ENCODE measurements around the gene DCC. TPM values are rescaled to one million over a fixed set of nuclear protein-coding genes. Genes with fewer than 3 reads are reported as not detected.
"Not testable (repeated sequence)": the region's sequence is repeated elsewhere in the genome, so short reads cannot be mapped to it uniquely, and the experiment has no call there.

DCC gene
- total RNA-seq, 1 donor from 2014 or later, result 1.0 TPM

DNA sequence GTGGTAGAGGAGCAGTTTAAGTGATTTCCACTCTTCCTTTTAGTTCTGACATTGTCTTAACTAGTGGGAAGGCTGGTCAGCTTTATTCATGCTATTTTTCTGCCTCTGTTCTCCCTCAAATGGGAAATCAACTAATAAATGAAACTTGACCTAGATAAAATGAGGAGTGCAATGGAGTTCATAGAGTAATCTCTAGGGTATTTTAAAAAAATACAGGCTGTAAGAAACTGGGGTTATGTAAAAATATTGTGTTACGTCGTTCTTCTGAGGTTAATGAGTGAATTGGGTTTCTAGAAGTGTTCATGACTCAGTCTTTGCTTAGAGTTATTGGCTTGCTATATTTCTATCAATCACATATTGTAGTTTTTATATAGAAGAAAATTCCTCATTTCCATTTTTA, 1150.0 kb downstream of the DCC start:
- Mint-ChIP-seq H3K4me1 (peaks cover 19% of the 10 kb centered on the region), H3K9me3 (peaks cover 14% of the 10 kb centered on the region), H3K27ac (no peak overlapping the region), H3K4me3 (no peak overlapping the region), H3K36me3 (no peaks in the 10 kb centered on the region), H3K27me3 (ENCODE audit: low read depth) (peaks cover 2% of the 10 kb centered on the region)
- no peak for DNase-seq (ENCODE audit: low spot score in 2 of 2, unreplicated experiment in 2 of 2)
- TF ChIP-seq, protein P1, sequence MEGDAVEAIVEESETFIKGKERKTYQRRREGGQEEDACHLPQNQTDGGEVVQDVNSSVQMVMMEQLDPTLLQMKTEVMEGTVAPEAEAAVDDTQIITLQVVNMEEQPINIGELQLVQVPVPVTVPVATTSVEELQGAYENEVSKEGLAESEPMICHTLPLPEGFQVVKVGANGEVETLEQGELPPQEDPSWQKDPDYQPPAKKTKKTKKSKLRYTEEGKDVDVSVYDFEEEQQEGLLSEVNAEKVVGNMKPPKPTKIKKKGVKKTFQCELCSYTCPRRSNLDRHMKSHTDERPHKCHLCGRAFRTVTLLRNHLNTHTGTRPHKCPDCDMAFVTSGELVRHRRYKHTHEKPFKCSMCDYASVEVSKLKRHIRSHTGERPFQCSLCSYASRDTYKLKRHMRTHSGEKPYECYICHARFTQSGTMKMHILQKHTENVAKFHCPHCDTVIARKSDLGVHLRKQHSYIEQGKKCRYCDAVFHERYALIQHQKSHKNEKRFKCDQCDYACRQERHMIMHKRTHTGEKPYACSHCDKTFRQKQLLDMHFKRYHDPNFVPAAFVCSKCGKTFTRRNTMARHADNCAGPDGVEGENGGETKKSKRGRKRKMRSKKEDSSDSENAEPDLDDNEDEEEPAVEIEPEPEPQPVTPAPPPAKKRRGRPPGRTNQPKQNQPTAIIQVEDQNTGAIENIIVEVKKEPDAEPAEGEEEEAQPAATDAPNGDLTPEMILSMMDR (IDR thresholded peaks at IDR 0.05; ENCODE audit: unreplicated experiment), result no peak

DNA sequence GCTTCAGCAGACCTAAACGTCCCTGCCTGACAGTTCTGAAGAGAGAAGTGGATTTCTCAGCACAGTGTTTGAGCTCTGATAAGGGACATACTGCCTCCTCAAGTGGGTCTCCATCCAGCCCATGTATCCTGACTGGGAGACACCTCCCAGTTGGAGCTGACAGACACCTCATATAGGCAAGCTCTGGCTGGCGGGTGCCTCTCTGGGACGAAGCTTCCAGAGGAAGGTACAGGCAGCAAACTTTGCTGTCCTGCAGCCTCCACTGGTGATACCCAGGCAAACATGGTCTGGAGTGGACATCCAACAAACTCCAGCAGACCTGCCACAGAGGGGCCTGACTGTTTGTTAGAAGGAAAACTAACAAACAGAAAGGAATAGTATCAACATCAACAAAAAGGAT, 1156.0 kb downstream of the DCC start:
- H3K9me3 Mint-ChIP-seq, result peaks cover 19% of the 10 kb centered on the region
- peaks cover 2% of the 10 kb centered on the region for H3K27me3 Mint-ChIP-seq (ENCODE audit: low read depth)
- TF ChIP-seq, protein P1 (IDR thresholded peaks at IDR 0.05; ENCODE audit: unreplicated experiment), result no peak
- H3K27ac Mint-ChIP-seq, result no peak overlapping the region
- H3K4me1 Mint-ChIP-seq, result no peaks in the 10 kb centered on the region
- DNase-seq (ENCODE audit: low spot score in 2 of 2, unreplicated experiment in 2 of 2), result no peak
- H3K4me3 Mint-ChIP-seq, result no peak overlapping the region
- no peaks in the 10 kb centered on the region for H3K36me3 Mint-ChIP-seq

DNA sequence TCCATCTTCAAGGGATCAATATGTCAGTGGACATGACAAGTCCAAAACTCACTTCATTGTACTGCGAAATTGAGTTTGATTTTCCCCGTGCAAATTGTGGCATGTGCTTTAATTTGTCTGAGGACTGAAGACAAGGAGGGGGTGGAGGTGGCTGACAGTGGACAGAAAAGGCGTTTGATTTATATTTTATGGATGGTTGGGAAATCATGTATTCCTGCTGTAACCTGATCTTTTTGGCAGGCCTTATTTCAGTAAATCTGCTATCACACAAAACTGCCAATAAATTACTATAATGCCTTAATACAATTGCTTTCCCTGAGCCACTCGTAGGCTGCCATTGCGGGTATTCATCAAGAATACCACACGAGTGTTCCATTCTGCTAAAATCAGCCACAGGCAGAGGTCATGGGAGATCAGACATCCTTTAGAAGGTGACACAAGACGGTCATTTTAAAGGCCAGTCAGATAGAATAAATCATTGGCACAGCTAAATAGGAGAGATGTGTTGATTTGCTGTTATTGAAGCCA, 1164.0 kb downstream of the DCC start:
- H3K4me1 Mint-ChIP-seq, result peaks cover 37% of the 10 kb centered on the region

DNA sequence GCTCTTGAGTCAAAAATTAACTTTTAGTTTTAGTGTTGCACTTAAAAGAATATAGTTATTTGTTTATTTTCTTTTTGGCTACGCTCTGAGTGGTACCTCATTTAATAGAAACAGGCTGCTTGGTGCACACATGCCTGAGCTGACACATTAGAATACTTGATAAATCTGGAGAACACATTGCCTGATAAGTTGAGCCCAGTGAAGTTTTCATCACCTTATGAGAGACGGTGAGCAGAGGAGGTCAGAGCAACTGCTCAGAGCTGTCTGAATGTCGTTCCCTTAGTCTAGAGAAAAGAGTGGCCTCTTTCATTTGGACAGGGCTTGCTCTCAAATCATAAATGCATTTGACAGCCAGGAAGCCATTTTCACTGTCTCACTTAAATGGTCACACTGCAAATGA, 1168.5 kb downstream of the DCC start:
- H3K4me1 Mint-ChIP-seq, result peaks cover 20% of the 10 kb centered on the region
- H3K36me3 Mint-ChIP-seq, result no peaks in the 10 kb centered on the region
- H3K4me3 Mint-ChIP-seq, result no peak overlapping the region
- H3K27ac Mint-ChIP-seq, result no peak overlapping the region
- H3K27me3 Mint-ChIP-seq (ENCODE audit: low read depth), result no peaks in the 10 kb centered on the region
- TF ChIP-seq, protein P1 (IDR thresholded peaks at IDR 0.05; ENCODE audit: unreplicated experiment), result no peak
- no peaks in the 10 kb centered on the region for H3K9me3 Mint-ChIP-seq
- DNase-seq (ENCODE audit: low spot score in 2 of 2, unreplicated experiment in 2 of 2), result no peak

More for the DNA sequence above, 1164.0 kb downstream of the DCC start:
- Mint-ChIP-seq H3K4me3 (no peak overlapping the region), H3K36me3 (no peaks in the 10 kb centered on the region), H3K27ac (no peak overlapping the region), H3K27me3 (ENCODE audit: low read depth) (no peaks in the 10 kb centered on the region), H3K9me3 (no peaks in the 10 kb centered on the region)
- DNase-seq (ENCODE audit: low spot score in 2 of 2, unreplicated experiment in 2 of 2), result no peak
- TF ChIP-seq, protein P1 (IDR thresholded peaks at IDR 0.05; ENCODE audit: unreplicated experiment), result no peak

DNA sequence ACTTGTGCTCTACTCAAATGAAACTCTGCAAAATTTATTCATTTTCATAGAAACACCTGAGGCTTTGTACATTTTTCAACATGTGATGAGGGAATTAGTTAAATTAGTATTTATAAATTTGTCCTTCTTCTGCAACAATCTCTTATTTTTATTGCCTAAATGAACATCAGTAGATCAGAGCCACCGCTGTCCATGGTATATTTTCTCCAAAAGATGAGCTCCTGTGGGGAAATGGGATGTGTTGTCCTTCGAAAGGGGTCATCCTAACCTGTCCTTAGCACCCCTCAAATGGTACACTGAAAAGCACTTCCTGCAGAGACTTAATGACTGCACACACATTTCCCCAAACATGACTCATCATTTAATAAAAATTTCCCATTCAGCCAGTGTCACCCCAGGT, 1169.9 kb downstream of the DCC start:
- Mint-ChIP-seq H3K27ac (no peak overlapping the region), H3K36me3 (no peaks in the 10 kb centered on the region), H3K27me3 (ENCODE audit: low read depth) (no peaks in the 10 kb centered on the region), H3K4me1 (peaks cover 11% of the 10 kb centered on the region), H3K9me3 (no peaks in the 10 kb centered on the region), H3K4me3 (no peak overlapping the region)
- TF ChIP-seq, protein P1 (IDR thresholded peaks at IDR 0.05; ENCODE audit: unreplicated experiment), result no peak
- DNase-seq (ENCODE audit: low spot score in 2 of 2, unreplicated experiment in 2 of 2), result no peak

DNA sequence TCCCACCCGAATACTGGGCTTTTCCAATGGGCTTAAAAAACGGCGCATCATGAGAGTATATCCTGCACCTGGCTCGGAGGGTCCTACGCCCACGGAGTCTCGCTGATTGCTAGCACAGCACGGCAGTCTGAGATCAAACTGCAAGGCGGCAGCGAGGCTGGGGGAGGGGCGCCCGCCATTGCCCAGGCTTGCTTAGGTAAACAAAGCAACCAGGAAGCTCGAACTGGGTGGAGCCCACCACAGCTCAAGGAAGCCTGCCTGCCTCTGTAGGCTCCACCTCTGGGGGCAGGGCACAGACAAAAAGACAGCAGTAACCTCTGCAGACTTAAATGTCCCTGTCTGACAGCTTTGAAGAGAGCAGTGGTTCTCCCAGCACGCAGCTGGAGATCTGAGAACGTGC, 1171.7 kb downstream of the DCC start:
- H3K36me3 Mint-ChIP-seq; H3K4me3 Mint-ChIP-seq; DNase-seq (ENCODE audit: low spot score in 2 of 2, unreplicated experiment in 2 of 2); H3K27ac Mint-ChIP-seq; H3K27me3 Mint-ChIP-seq (ENCODE audit: low read depth); H3K9me3 Mint-ChIP-seq: not testable (repeated sequence)
- peaks cover 11% of the 10 kb centered on the region for H3K4me1 Mint-ChIP-seq
